Panc1 (cell line): ENCODE results near the gene CFLAR.

Source experiments
- POLR2AphosphoS5 ChIP-seq: IDR thresholded peaks from 2 replicates; pipeline ENCODE4 v1.6.1; 2012; ENCODE audit warnings: mild to moderate bottlenecking, low read depth, low read length, moderate library complexity
- SIN3A ChIP-seq: IDR thresholded peaks from 2 replicates; pipeline ENCODE4 v1.6.1; 2012; ENCODE audit warnings: low read depth, mild to moderate bottlenecking, low read length, moderate library complexity, borderline replicate concordance; ENCODE audit not compliant: insufficient read depth
- TCF7L2 ChIP-seq: IDR thresholded peaks from 2 replicates; pipeline ENCODE4 v1.6.1; 2011; ENCODE audit warnings: mild to moderate bottlenecking, low read depth, low read length, inconsistent platforms
- TF ChIP-seq, protein P1 (sequence below): fragments of 450-650 bp; IDR thresholded peaks from 2 replicates; pipeline ENCODE4 v1.5.1; 2017; ENCODE audit warnings: mild to moderate bottlenecking
- TF ChIP-seq, protein P2 (sequence below), 2 experiments: IDR thresholded peaks; 2 replicates each; pipeline ENCODE4 v1.6.1; 2011 to 2012; ENCODE audit warnings: low read depth in 2 of 2, control low read depth in 1 of 2, low read length in 1 of 2, mild to moderate bottlenecking in 1 of 2, moderate library complexity in 1 of 2; ENCODE audit not compliant: insufficient read depth in 1 of 2

DNA sequence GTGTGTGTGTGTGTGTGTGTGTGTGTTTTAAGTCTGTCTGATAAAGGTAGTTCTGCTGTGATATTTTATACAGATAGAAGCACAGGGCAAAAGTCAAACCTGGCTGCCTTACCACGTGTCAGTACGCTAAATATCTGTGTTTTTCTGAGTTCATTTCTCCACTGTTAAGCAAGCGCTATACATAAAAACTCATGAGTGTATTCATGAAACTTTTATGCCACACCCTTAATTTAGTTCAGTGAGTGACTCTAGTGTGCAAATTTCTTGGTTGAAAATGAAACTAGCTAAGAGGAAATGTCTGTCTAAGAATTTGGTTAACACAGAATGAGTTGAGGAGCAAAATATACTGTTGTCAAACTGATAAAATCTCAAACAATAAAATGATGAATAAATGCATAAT is 78.1 kb downstream of the CFLAR start:
- TF ChIP-seq, protein P1, sequence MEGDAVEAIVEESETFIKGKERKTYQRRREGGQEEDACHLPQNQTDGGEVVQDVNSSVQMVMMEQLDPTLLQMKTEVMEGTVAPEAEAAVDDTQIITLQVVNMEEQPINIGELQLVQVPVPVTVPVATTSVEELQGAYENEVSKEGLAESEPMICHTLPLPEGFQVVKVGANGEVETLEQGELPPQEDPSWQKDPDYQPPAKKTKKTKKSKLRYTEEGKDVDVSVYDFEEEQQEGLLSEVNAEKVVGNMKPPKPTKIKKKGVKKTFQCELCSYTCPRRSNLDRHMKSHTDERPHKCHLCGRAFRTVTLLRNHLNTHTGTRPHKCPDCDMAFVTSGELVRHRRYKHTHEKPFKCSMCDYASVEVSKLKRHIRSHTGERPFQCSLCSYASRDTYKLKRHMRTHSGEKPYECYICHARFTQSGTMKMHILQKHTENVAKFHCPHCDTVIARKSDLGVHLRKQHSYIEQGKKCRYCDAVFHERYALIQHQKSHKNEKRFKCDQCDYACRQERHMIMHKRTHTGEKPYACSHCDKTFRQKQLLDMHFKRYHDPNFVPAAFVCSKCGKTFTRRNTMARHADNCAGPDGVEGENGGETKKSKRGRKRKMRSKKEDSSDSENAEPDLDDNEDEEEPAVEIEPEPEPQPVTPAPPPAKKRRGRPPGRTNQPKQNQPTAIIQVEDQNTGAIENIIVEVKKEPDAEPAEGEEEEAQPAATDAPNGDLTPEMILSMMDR: no peak
- TF ChIP-seq TCF7L2 (no peak), POLR2AphosphoS5 (no peak), SIN3A (no peak)
- TF ChIP-seq, protein P2, sequence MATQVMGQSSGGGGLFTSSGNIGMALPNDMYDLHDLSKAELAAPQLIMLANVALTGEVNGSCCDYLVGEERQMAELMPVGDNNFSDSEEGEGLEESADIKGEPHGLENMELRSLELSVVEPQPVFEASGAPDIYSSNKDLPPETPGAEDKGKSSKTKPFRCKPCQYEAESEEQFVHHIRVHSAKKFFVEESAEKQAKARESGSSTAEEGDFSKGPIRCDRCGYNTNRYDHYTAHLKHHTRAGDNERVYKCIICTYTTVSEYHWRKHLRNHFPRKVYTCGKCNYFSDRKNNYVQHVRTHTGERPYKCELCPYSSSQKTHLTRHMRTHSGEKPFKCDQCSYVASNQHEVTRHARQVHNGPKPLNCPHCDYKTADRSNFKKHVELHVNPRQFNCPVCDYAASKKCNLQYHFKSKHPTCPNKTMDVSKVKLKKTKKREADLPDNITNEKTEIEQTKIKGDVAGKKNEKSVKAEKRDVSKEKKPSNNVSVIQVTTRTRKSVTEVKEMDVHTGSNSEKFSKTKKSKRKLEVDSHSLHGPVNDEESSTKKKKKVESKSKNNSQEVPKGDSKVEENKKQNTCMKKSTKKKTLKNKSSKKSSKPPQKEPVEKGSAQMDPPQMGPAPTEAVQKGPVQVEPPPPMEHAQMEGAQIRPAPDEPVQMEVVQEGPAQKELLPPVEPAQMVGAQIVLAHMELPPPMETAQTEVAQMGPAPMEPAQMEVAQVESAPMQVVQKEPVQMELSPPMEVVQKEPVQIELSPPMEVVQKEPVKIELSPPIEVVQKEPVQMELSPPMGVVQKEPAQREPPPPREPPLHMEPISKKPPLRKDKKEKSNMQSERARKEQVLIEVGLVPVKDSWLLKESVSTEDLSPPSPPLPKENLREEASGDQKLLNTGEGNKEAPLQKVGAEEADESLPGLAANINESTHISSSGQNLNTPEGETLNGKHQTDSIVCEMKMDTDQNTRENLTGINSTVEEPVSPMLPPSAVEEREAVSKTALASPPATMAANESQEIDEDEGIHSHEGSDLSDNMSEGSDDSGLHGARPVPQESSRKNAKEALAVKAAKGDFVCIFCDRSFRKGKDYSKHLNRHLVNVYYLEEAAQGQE (IDR thresholded peaks at IDR 0.05; ENCODE audit: insufficient read depth in 1 of 2, low read depth in 2 of 2, low read length in 1 of 2): no peak
